Measurements from ENCODE around the gene RPL19. TPM values are rescaled to one million over a fixed set of nuclear protein-coding genes. Genes with fewer than 3 reads are reported as not detected.

Gene RPL19
- total RNA-seq, 1 donor from 2014 or later: 1,851 TPM

DNA sequence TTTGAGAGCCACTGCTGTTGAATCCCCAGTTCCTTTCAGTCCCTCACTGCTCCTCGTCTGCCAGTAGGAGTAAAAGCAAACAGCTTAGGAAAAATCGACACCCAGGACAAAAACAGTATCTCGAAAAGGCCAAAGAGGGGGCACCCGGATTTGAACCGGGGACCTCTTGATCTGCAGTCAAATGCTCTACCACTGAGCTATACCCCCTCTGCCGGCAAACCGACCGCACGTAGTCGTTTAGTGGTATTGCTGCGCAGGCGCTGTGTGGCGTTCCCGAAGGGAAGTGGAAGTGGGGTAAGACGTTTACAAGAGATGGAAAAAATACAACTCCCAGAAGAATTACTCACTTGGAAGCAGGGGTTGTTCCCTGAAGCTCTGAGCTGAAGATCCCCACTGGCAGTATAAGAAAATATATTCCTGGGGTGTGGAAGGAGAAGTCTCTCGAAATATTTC, 46.5 kb upstream of the RPL19 start:
- H3K4me3 Mint-ChIP-seq (ENCODE audit: unreplicated experiment): peak overlapping the region; percentile 100
- DNase-seq (ENCODE audit: low spot score): peak; percentile 95
- no peaks in the 10 kb centered on the region for H3K9me3 Mint-ChIP-seq (ENCODE audit: unreplicated experiment)
- TF ChIP-seq, protein P1, sequence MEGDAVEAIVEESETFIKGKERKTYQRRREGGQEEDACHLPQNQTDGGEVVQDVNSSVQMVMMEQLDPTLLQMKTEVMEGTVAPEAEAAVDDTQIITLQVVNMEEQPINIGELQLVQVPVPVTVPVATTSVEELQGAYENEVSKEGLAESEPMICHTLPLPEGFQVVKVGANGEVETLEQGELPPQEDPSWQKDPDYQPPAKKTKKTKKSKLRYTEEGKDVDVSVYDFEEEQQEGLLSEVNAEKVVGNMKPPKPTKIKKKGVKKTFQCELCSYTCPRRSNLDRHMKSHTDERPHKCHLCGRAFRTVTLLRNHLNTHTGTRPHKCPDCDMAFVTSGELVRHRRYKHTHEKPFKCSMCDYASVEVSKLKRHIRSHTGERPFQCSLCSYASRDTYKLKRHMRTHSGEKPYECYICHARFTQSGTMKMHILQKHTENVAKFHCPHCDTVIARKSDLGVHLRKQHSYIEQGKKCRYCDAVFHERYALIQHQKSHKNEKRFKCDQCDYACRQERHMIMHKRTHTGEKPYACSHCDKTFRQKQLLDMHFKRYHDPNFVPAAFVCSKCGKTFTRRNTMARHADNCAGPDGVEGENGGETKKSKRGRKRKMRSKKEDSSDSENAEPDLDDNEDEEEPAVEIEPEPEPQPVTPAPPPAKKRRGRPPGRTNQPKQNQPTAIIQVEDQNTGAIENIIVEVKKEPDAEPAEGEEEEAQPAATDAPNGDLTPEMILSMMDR (IDR thresholded peaks at IDR 0.05; ENCODE audit: unreplicated experiment): no peak
- peak overlapping the region; percentile 91 for H3K27ac Mint-ChIP-seq (ENCODE audit: unreplicated experiment)
- peaks cover 18% of the 10 kb centered on the region for H3K36me3 Mint-ChIP-seq (ENCODE audit: low read depth, unreplicated experiment)
- peaks cover 25% of the 10 kb centered on the region for H3K4me1 Mint-ChIP-seq (ENCODE audit: unreplicated experiment)
- peaks cover 28% of the 10 kb centered on the region for H3K27me3 Mint-ChIP-seq (ENCODE audit: unreplicated experiment)

DNA sequence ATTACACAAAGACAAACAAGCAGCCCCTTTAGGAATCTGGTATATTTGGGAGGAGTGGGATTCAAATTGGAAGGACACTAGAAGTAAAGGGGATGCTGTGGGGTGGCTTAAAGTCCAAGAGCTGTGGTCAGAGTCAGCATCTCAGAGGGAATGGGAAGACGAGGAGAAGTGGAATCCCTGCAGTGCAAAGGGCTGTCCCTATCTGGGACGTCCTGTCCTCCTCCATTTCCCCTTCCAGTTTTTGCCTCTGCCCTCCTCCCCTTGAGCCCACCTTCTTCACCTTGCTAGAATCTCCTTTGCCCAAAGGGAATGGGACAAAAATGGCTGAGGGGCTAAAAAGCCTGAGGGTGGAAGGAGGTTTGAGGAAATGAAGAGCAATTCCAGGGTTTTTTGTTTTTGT, 44.4 kb upstream of the RPL19 start:
- H3K27ac Mint-ChIP-seq (ENCODE audit: unreplicated experiment): no peak overlapping the region
- peaks cover 25% of the 10 kb centered on the region for H3K4me1 Mint-ChIP-seq (ENCODE audit: unreplicated experiment)
- TF ChIP-seq, protein P1 (IDR thresholded peaks at IDR 0.05; ENCODE audit: unreplicated experiment): no peak
- peaks cover 18% of the 10 kb centered on the region for H3K36me3 Mint-ChIP-seq (ENCODE audit: low read depth, unreplicated experiment)
- peaks cover 22% of the 10 kb centered on the region for H3K27me3 Mint-ChIP-seq (ENCODE audit: unreplicated experiment)
- H3K4me3 Mint-ChIP-seq (ENCODE audit: unreplicated experiment): no peak overlapping the region
- no peaks in the 10 kb centered on the region for H3K9me3 Mint-ChIP-seq (ENCODE audit: unreplicated experiment)
- no peak for DNase-seq (ENCODE audit: low spot score)

DNA sequence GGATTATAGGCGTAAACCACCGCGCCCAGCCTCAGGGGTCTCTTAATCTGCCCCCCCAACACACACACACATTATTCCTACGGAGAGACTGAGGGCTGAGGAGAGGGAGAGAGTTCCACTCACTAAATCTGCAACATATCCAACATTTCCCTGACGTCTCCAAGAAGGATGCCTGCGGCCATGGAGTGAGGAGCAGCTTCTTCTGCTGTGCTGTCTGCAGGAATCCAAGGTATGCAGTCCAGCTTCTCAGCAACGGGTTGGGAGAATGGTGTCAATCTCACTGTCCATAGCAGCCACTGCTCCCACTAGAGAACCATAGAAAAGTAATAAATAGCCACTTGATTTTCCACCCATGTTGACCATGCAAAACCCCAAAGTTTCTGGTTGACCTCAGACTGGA, 43.6 kb upstream of the RPL19 start:
- Mint-ChIP-seq H3K36me3 (ENCODE audit: low read depth, unreplicated experiment) (peaks cover 18% of the 10 kb centered on the region), H3K4me1 (ENCODE audit: unreplicated experiment) (peaks cover 25% of the 10 kb centered on the region), H3K27ac (ENCODE audit: unreplicated experiment) (no peak overlapping the region), H3K27me3 (ENCODE audit: unreplicated experiment) (peaks cover 22% of the 10 kb centered on the region), H3K9me3 (ENCODE audit: unreplicated experiment) (no peaks in the 10 kb centered on the region), H3K4me3 (ENCODE audit: unreplicated experiment) (no peak overlapping the region)
- no peak for DNase-seq (ENCODE audit: low spot score)
- TF ChIP-seq, protein P1 (IDR thresholded peaks at IDR 0.05; ENCODE audit: unreplicated experiment): no peak

DNA sequence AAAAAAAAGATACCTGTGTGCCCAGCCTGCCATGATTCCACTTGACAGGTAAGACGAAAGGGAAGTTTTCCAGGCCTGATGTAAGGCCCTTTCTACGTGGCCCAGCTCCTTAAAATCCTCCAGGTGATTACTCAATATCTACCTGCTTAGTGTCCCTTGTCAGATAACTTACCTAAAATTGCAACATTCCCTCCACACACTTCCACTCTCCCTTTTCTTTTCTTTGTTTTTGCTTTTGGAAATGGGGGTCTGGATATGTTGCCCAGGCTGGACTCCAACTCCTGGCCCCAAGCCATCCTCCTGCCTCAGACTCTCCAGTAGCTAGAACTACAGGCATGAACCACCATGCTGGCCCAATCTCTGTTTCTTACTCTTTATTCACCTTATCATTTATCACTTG, 41.5 kb upstream of the RPL19 start:
- TF ChIP-seq, protein P1 (IDR thresholded peaks at IDR 0.05; ENCODE audit: unreplicated experiment): no peak
- Mint-ChIP-seq H3K27me3 (ENCODE audit: unreplicated experiment) (peaks cover 10% of the 10 kb centered on the region), H3K4me1 (ENCODE audit: unreplicated experiment) (peaks cover 10% of the 10 kb centered on the region), H3K9me3 (ENCODE audit: unreplicated experiment) (no peaks in the 10 kb centered on the region), H3K4me3 (ENCODE audit: unreplicated experiment) (no peak overlapping the region), H3K27ac (ENCODE audit: unreplicated experiment) (no peak overlapping the region), H3K36me3 (ENCODE audit: low read depth, unreplicated experiment) (peaks cover 10% of the 10 kb centered on the region)
- DNase-seq (ENCODE audit: low spot score): no peak

DNA sequence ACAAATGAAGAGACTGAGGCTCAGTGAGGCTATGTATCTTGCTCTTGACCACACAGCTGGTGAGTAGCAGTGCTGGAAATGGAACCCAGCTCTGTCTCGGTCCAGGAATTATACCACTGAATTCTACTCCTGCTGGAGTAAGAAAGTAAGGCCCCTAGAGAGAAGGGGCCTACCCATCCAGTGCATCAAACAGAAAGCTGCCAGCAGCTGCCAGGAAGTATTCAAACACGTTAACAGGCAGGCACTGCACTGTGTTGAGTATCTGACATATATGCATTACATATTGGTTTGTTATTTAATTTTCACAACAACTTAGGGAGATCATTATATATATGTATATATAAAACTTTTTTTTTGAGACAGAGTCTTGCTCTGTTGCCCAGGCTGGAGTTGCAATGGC, 38.1 kb upstream of the RPL19 start:
- Mint-ChIP-seq H3K27ac (ENCODE audit: unreplicated experiment) (no peak overlapping the region), H3K4me3 (ENCODE audit: unreplicated experiment) (no peak overlapping the region), H3K36me3 (ENCODE audit: low read depth, unreplicated experiment) (no peaks in the 10 kb centered on the region), H3K9me3 (ENCODE audit: unreplicated experiment) (no peaks in the 10 kb centered on the region), H3K27me3 (ENCODE audit: unreplicated experiment) (peaks cover 7% of the 10 kb centered on the region), H3K4me1 (ENCODE audit: unreplicated experiment) (peaks cover 14% of the 10 kb centered on the region)
- no peak for DNase-seq (ENCODE audit: low spot score)
- TF ChIP-seq, protein P1 (IDR thresholded peaks at IDR 0.05; ENCODE audit: unreplicated experiment): no peak

Data from endothelial cell (in vitro differentiated cells).